Globus pallidus (tissue), 1 donor: ENCODE measurements around the gene MGLL.

Experiments used
- DNase-seq: peaks from one replicate; pipeline ENCODE4 v3.0.0-alpha.2; 2015; ENCODE audit warnings: low spot score

The MGLL gene

GRCh38 chr3:127722091-127722784 is 100.1 kb downstream of the MGLL start:
- no peak for DNase-seq

- DNase-seq, result no peak
Measured at GRCh38 chr3:127720985-127721935, 101.1 kb downstream of the MGLL start.

GRCh38 chr3:127720161-127720823 is 102.0 kb downstream of the MGLL start:
- no peak for DNase-seq

- no peak for DNase-seq
Measured at GRCh38 chr3:127719369-127719768, 102.9 kb downstream of the MGLL start.

- DNase-seq, result no peak
Measured at GRCh38 chr3:127718916-127719290, 103.4 kb downstream of the MGLL start.

- DNase-seq, result no peak
Measured at GRCh38 chr3:127718245-127718915, 103.9 kb downstream of the MGLL start.

- no peak for DNase-seq
Measured at GRCh38 chr3:127717357-127718244, 104.7 kb downstream of the MGLL start.

GRCh38 chr3:127716384-127716783 is 105.9 kb downstream of the MGLL start:
- no peak for DNase-seq

- DNase-seq, result no peak
Measured at GRCh38 chr3:127715532-127715931, 106.8 kb downstream of the MGLL start.

- DNase-seq, result no peak
Measured at GRCh38 chr3:127714866-127715265, 107.4 kb downstream of the MGLL start.

- DNase-seq, result no peak
Measured at GRCh38 chr3:127714125-127714571, 108.2 kb downstream of the MGLL start.

- no peak for DNase-seq
Measured at GRCh38 chr3:127712881-127713771, 109.2 kb downstream of the MGLL start.

GRCh38 chr3:127712461-127712860 is 109.9 kb downstream of the MGLL start:
- DNase-seq, result no peak

- DNase-seq, result no peak
Measured at GRCh38 chr3:127711896-127712295, 110.4 kb downstream of the MGLL start.

GRCh38 chr3:127711021-127711695 is 111.2 kb downstream of the MGLL start:
- no peak for DNase-seq

GRCh38 chr3:127710155-127710941 is 112.0 kb downstream of the MGLL start:
- DNase-seq, result no peak

GRCh38 chr3:127709320-127710060 is 112.8 kb downstream of the MGLL start:
- DNase-seq, result no peak

GRCh38 chr3:127708837-127709236 is 113.5 kb downstream of the MGLL start:
- no peak for DNase-seq
